HFFc6 (cell line): ENCODE measurements around the gene PSMD13. TPM values are rescaled to one million over a fixed set of nuclear protein-coding genes. Genes with fewer than 3 reads are reported as not detected.
"Not testable (repeated sequence)": the region's sequence is repeated elsewhere in the genome, so short reads cannot be mapped to it uniquely, and the experiment has no call there.

Experiments used
- DNase-seq: peaks from one replicate; pipeline ENCODE4 v3.0.0-alpha.2; 2018
- H3K27ac Mint-ChIP-seq: 2 replicates; pipeline ENCODE4 v1.8.0; 2020; ENCODE audit warnings: mild to moderate bottlenecking, mixed read lengths
- H3K27me3 Mint-ChIP-seq: 2 replicates; pipeline ENCODE4 v1.8.0; 2021; ENCODE audit warnings: mild to moderate bottlenecking, moderate library complexity, mixed read lengths; ENCODE audit not compliant: insufficient read depth
- H3K36me3 Mint-ChIP-seq: 2 replicates; pipeline ENCODE4 v1.8.0; 2021; ENCODE audit warnings: low read depth, mixed read lengths
- H3K4me1 Mint-ChIP-seq: 2 replicates; pipeline ENCODE4 v1.8.0; 2020; ENCODE audit warnings: low read depth, mixed read lengths
- H3K4me3 Mint-ChIP-seq: 2 replicates; pipeline ENCODE4 v1.8.0; 2020; ENCODE audit warnings: mild to moderate bottlenecking, moderate library complexity, mixed read lengths
- H3K9me3 Mint-ChIP-seq: 2 replicates; pipeline ENCODE4 v1.8.0; 2020; ENCODE audit warnings: mild to moderate bottlenecking, mixed read lengths
- CTCF ChIP-seq: fragments of 200-600 bp; sonication (generic); IDR thresholded peaks from 2 replicates; pipeline ENCODE4 v1.5.0; 2021; ENCODE audit warnings: antibody characterized with exemption, mild to moderate bottlenecking
- total RNA-seq, 6 experiments: library from RNA; stranded (reverse); fragmentation: NEBNext Ultra II Directional; extraction: Animal tissue kit (Norgen Biotek cat#: 25700); gene quantifications; 2 replicates in 1 of 6; 3 replicates in 5 of 6; pipeline ENCODE4 v1.2.3, GENCODE V29; 2021

Gene PSMD13
- total RNA-seq, 6 experiments from 2014 or later: 167 to 180 (median 172) TPM

- Mint-ChIP-seq H3K4me1 (no peaks in the 10 kb centered on the region), H3K36me3 (no peaks in the 10 kb centered on the region), H3K27ac (no peak overlapping the region), H3K27me3 (peaks cover 22% of the 10 kb centered on the region), H3K9me3 (no peaks in the 10 kb centered on the region), H3K4me3 (no peak overlapping the region)
- no peak for DNase-seq
- no peak for TF ChIP-seq CTCF
These were observed 47.6 kb downstream of the PSMD13 start for GRCh38 chr11:284105-285020.

GRCh38 chr11:285021-285893 is 48.5 kb downstream of the PSMD13 start:
- Mint-ChIP-seq H3K4me1 (no peaks in the 10 kb centered on the region), H3K4me3 (no peak overlapping the region), H3K9me3 (no peaks in the 10 kb centered on the region), H3K36me3 (no peaks in the 10 kb centered on the region), H3K27me3 (peaks cover 19% of the 10 kb centered on the region), H3K27ac (no peak overlapping the region)
- DNase-seq: no peak
- no peak for TF ChIP-seq CTCF

GRCh38 chr11:285894-286220 is 49.1 kb downstream of the PSMD13 start:
- Mint-ChIP-seq H3K4me1 (no peaks in the 10 kb centered on the region), H3K9me3 (no peaks in the 10 kb centered on the region), H3K27ac (no peak overlapping the region), H3K4me3 (no peak overlapping the region), H3K36me3 (no peaks in the 10 kb centered on the region), H3K27me3 (peaks cover 19% of the 10 kb centered on the region)
- no peak for DNase-seq
- no peak for TF ChIP-seq CTCF

- Mint-ChIP-seq H3K4me3 (peak overlapping the region; percentile 7; the same call in 1 of the 2 replicates), H3K27me3 (peaks cover 12% of the 10 kb centered on the region)
- H3K9me3 Mint-ChIP-seq, H3K27ac Mint-ChIP-seq, DNase-seq, H3K36me3 Mint-ChIP-seq, H3K4me1 Mint-ChIP-seq: not testable (repeated sequence)
These were observed 50.4 kb downstream of the PSMD13 start for GRCh38 chr11:286977-287820.

GRCh38 chr11:287821-288477 is 51.2 kb downstream of the PSMD13 start:
- no peak for DNase-seq
- H3K4me3 Mint-ChIP-seq: peak overlapping the region; percentile 66
- H3K27ac Mint-ChIP-seq: no peak overlapping the region
- no peak for TF ChIP-seq CTCF
- no peaks in the 10 kb centered on the region for H3K9me3 Mint-ChIP-seq
- H3K27me3 Mint-ChIP-seq: peaks cover 6% of the 10 kb centered on the region
- no peaks in the 10 kb centered on the region for H3K36me3 Mint-ChIP-seq
- no peaks in the 10 kb centered on the region for H3K4me1 Mint-ChIP-seq
